ENCODE measurements around the gene IMPDH2.

IMPDH2 gene

DNA sequence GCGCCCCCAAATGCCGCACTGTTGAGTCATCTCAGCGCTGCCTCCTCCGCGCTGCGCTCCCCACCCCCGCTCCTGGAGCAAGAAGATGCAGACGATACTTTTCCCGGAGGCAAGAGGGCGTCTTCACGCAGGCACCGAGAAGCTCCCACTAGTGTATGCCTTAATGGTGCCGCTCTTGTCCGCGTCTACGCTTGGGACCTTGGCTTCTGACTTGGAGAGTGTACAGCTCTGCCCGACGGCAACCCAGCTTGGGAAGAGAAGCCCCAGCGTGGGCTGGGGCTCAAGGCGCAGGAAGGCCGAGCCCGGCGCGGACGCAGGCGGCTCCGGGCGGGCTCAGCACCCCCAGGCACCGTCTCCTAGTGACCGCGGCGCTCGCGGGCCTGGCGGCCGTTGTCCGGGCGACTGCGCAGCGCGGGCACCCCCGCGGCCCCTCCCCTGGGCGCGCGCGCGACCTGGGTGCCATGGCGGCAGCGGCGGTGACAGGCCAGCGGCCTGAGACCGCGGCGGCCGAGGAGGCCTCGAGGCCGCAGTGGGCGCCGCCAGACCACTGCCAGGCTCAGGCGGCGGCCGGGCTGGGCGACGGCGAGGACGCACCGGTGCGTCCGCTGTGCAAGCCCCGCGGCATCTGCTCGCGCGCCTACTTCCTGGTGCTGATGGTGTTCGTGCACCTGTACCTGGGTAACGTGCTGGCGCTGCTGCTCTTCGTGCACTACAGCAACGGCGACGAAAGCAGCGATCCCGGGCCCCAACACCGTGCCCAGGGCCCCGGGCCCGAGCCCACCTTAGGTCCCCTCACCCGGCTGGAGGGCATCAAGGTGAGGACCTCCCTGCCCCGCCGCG, 39.2 kb downstream of the IMPDH2 start, which contains the start of gene P4HTM:
Gene P4HTM (plus strand): TSS at position 446 of the 840 bp plus-strand sequence. CDS start 16 bp downstream, at position 462.
- TF ChIP-seq, protein P1, sequence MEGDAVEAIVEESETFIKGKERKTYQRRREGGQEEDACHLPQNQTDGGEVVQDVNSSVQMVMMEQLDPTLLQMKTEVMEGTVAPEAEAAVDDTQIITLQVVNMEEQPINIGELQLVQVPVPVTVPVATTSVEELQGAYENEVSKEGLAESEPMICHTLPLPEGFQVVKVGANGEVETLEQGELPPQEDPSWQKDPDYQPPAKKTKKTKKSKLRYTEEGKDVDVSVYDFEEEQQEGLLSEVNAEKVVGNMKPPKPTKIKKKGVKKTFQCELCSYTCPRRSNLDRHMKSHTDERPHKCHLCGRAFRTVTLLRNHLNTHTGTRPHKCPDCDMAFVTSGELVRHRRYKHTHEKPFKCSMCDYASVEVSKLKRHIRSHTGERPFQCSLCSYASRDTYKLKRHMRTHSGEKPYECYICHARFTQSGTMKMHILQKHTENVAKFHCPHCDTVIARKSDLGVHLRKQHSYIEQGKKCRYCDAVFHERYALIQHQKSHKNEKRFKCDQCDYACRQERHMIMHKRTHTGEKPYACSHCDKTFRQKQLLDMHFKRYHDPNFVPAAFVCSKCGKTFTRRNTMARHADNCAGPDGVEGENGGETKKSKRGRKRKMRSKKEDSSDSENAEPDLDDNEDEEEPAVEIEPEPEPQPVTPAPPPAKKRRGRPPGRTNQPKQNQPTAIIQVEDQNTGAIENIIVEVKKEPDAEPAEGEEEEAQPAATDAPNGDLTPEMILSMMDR (IDR thresholded peaks at IDR 0.05; ENCODE audit: control extremely low read depth, extremely low read depth, low read depth, missing control alignments): peak; percentile 23
- ChIA-PET CTCF (interaction anchor here (0.7 to 6.8 kb wide), 20 partner anchors 10 to 1346 kb away, joined by 3 to 65 read pairs (median 5); partner anchors contain the start of genes DALRD3, IMPDH2, NDUFAF3 and QRICH1), POLR2A (interaction anchor here (0.6 to 1.8 kb wide), 6 partner anchors 17 to 109 kb away, joined by 3 to 7 read pairs (median 4); partner anchors contain the start of genes DALRD3, IMPDH2 and WDR6)
- DNase-seq (ENCODE audit: extremely low spot score): peak; percentile 77

DNA sequence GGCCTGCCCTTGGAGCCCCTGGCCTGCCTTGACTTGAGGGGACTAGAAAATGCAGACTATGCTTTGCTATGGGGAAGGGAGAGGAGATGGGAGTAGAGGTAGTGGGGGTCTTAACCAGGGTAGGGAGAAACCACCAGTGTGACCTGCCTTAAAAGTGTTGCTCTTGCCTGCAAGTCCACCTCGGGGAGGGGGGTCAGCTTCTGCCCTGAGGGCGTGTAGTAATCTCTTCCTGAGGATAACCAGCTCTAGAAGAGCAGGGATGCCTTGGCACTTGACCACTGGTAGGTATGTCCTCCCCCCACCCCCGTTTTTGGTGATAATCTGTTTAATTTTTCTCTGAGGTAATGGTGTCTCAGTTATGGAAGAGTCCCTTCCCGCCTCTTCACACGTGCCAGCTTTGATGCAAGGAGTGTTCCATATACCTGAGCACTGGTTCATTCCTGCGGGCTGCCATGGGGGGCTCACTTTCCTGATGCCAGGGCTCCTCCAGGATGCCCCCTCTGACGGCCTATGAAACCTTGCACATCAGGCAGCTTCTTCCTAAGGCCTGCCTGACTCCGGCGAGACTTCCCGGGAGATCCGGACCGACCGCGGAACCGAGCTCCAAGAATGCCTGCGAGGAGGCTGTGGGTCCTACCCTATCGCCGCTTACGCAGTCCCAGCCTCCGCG, 39.9 kb downstream of the IMPDH2 start:
- TF ChIP-seq, protein P1 (IDR thresholded peaks at IDR 0.05; ENCODE audit: control extremely low read depth, extremely low read depth, low read depth, missing control alignments): no peak
- ChIA-PET POLR2A (interaction anchor here (0.6 to 1.8 kb wide), 7 partner anchors 13 to 109 kb away, joined by 3 to 7 read pairs (median 4); partner anchors contain the start of genes DALRD3, IMPDH2 and WDR6), CTCF (interaction anchor here (0.7 to 6.8 kb wide), 24 partner anchors 10 to 1347 kb away, joined by 3 to 65 read pairs (median 5); partner anchors contain the start of genes DALRD3, IMPDH2, KLHDC8B and NDUFAF3)
- no peak for DNase-seq (ENCODE audit: extremely low spot score)

DNA sequence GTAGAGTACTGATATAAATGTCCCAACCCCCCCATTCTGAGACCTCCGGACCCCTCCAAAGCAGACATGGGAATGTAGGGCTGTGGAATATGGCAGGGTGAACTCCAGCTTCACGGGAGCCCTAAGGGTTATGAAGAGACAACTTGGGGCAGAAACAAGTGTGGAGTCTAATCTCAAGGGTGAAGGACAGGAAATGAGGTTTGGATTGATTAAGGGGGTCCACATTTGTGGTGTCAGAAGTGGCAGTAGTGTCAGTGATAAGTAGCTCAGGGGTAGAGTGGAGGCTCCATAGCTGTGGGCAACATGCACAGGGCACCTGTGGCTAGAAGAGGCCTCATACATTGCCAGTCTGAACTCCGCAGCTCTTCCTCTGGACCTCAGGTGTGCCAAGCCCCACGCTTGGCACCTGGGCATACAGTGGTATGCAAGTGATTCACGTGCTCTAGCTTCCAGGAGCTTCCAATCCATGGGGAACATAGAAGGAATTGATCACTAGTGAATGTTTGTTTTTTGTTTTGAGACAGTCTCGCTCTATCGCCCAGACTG, 43.3 kb downstream of the IMPDH2 start:
- CTCF ChIA-PET: interaction anchor here (0.8 to 6.8 kb wide), 5 partner anchors 13 to 185 kb away, joined by 3 to 65 read pairs (median 41); partner anchors contain the start of genes KLHDC8B, QRICH1 and WDR6
- DNase-seq (ENCODE audit: extremely low spot score): no peak
- POLR2A ChIA-PET: no interaction called here
- TF ChIP-seq, protein P1 (IDR thresholded peaks at IDR 0.05; ENCODE audit: control extremely low read depth, extremely low read depth, low read depth, missing control alignments): no peak

DNA sequence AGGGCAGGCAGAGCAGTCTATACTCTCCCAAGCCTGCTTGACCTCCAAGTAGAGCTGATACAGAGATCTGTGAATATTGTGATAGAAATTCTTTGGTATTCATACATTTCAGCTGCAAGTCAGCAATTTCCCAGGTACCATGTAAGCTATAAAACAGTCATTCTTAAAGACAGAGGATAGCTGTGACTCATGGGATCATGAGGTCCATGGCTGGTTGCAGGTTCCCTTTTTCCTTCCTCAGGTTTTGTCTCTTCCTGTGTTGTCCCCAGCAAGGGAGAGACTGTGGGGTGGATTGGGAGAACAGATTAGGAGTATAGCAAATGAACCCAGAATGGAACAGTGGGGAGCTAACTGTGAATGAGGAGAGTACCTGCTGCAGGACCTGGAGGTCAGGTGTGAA, 44.5 kb downstream of the IMPDH2 start:
- POLR2A ChIA-PET: no interaction called here
- CTCF ChIA-PET: interaction anchor here (0.9 to 6.8 kb wide), 5 partner anchors 12 to 109 kb away, joined by 3 to 65 read pairs (median 6); partner anchors contain the start of genes QRICH1 and WDR6
- no peak for DNase-seq (ENCODE audit: extremely low spot score)
- TF ChIP-seq, protein P1 (IDR thresholded peaks at IDR 0.05; ENCODE audit: control extremely low read depth, extremely low read depth, low read depth, missing control alignments): no peak

DNA sequence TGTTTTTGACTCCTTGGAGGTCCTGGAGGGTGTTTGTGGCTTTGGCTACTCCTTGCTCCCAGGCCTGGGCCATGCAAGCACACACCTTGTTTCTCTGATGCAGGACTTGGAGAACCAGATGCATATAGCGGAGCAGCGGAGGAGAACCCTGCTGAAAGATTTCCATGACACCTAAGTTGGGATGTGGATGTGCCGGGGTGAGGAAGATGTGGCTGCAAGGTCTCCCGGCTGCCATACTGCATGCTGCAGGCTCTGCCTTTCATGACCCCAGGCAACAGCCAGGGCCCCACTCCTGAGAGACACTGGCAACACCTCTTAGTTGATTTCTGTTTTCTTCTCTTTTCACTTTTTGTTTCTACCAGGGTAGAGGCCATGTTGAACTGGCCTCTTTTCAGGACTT, 46.1 kb downstream of the IMPDH2 start:
- no peak for DNase-seq (ENCODE audit: extremely low spot score)
- TF ChIP-seq, protein P1 (IDR thresholded peaks at IDR 0.05; ENCODE audit: control extremely low read depth, extremely low read depth, low read depth, missing control alignments): no peak
- POLR2A ChIA-PET: no interaction called here
- CTCF ChIA-PET: no interaction called here

DNA sequence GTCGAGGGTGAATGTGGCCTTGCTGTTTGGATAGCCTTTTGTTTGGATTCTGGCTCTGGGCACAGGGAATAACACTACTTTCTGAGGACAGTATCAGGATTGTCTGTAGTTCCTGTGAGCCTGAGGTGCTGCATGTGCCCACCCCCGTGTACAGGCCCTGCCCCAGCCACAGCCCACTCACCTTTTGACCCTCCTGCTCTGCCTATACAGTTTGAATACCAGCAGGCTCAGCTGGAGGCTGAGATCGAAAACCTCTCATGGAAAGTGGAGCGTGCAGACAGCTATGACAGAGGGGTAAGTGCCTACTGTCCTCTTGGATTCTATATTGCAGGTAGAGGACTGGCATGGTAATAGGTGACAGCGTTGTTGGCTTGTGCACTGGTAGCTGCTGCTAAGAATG, 46.5 kb downstream of the IMPDH2 start:
- DNase-seq (ENCODE audit: extremely low spot score): no peak
- POLR2A ChIA-PET: no interaction called here
- CTCF ChIA-PET: interaction anchor here (1.1 kb wide), 1 partner anchor 10 kb away, joined by 3 read pairs; no protein-coding TSS in a partner anchor
- TF ChIP-seq, protein P1 (IDR thresholded peaks at IDR 0.05; ENCODE audit: control extremely low read depth, extremely low read depth, low read depth, missing control alignments): no peak
